Heart right ventricle (tissue), 16 donors: ENCODE data around the gene BPHL. TPM values are rescaled to one million over a fixed set of nuclear protein-coding genes. Genes with fewer than 3 reads are reported as not detected.
"Not testable (repeated sequence)": the region's sequence is repeated elsewhere in the genome, so short reads cannot be mapped to it uniquely, and the experiment has no call there.

Source experiments
- ATAC-seq, 8 donors: fragments of 200-7000 bp; cut with Tn5 transposase; one replicate each; pipeline ENCODE4 v1.9.1; 2020; ENCODE audit warnings: mild to moderate bottlenecking in 8 of 8, moderate library complexity in 8 of 8, moderate number of reproducible peaks in 1 of 8
- DNase-seq, 2 donors: peaks; one replicate each; pipeline ENCODE4 v3.0.0-alpha.2; 2020
- H3K27ac ChIP-seq, 10 donors: fragments of 200-600 bp; sonication (generic) in 2 of 10; one replicate each; pipeline versions ENCODE4 v1.5.0 to v1.8.0; 2020 to 2022; ENCODE audit warnings: mild to moderate bottlenecking in 3 of 10
- H3K27me3 ChIP-seq, 7 donors: fragments of 200-600 bp; one replicate each; pipeline ENCODE4 v1.8.0; 2021 to 2022; ENCODE audit warnings: mild to moderate bottlenecking in 2 of 7
- H3K36me3 ChIP-seq, 9 donors: fragments of 200-600 bp; sonication (generic) in 1 of 9; one replicate each; pipeline versions ENCODE4 v1.5.0 to v1.8.0; 2020 to 2022; ENCODE audit warnings: mild to moderate bottlenecking in 2 of 9
- H3K4me1 ChIP-seq, 9 donors: fragments of 200-600 bp; sonication (generic) in 1 of 9; one replicate each; pipeline versions ENCODE4 v1.5.0 to v1.8.0; 2020 to 2022; ENCODE audit warnings: mild to moderate bottlenecking in 4 of 9
- H3K4me3 ChIP-seq, 10 donors: fragments of 200-600 bp; sonication (generic) in 2 of 10; one replicate each; pipeline versions ENCODE4 v1.5.0 to v1.8.0; 2020 to 2022; ENCODE audit warnings: mild to moderate bottlenecking in 7 of 10, moderate library complexity in 2 of 10
- H3K9me3 ChIP-seq, 11 donors: fragments of 200-600 bp in 10 of 11; sonication (generic) in 2 of 11; one replicate each; pipeline versions ENCODE4 v1.5.0 to v1.8.0; 2013 to 2022; ENCODE audit warnings: mild to moderate bottlenecking in 2 of 11, control low read depth in 1 of 11, moderate library complexity in 1 of 11
- WGBS, 2 donors: extraction: QIAGEN DNeasy Blood & Tissue Kit; methylation state at CpG; one replicate each; pipeline ENCODE4 v1.1.7; 2013; ENCODE audit warnings: inconsistent platforms in 1 of 2; 5-methylcytosine and 5-hydroxymethylcytosine counted together
- intact Hi-C, 10 donors: fragments of 100-400 bp; cut with DNase I; formaldehyde crosslinking; loops; one replicate each; pipeline versions ENCODE4 v1.11.1 to v1.14.2; 2022
- polyA plus RNA-seq, 2 donors: library from polyadenylated mRNA; stranded (reverse); fragments of 200-250 nt; gene quantifications; one replicate each; pipeline ENCODE4 v1.2.3, GENCODE V29; 2013
- total RNA-seq, 10 donors: library from RNA; stranded (reverse); fragmentation: NEBNext Ultra II Directional in 3 of 10; extraction: Animal tissue kit (Norgen Biotek cat#: 25700) in 3 of 10; gene quantifications; one replicate each; pipeline versions ENCODE4 v1.2.1 to v1.2.4, GENCODE V29; 2021 to 2023
- TF ChIP-seq, protein P1 (sequence below), 9 donors: fragments of 200-600 bp; sonication (generic) in 2 of 9; IDR thresholded peaks; one replicate each; pipeline versions ENCODE4 v1.5.0 to v1.8.0; 2021 to 2022; ENCODE audit warnings: antibody characterized with exemption in 9 of 9, mild to moderate bottlenecking in 5 of 9, moderate library complexity in 1 of 9
- donor health status: Arrhythmogenic right ventricular cardiomyopathy.
- donor health status: ischemic (EF 13 %, LVEDD 7.1; RV severe dilation, severe dysfunction).
- donor health status: healthy with polysubstance abuse.
- donor health status: DM: no; HTN: yes; CAD: no.
- donor health status: DM: no; HTN: no; CAD: no.
- donor health status: ischemic (EF 25% LVEDD 6.9; RV normal size, moderate dysfunction).
- donor health status: ischemic (EF 25% LVEDD 5.7; RV mildly dilated, moderate dysfunction).
- donor health status: healthy.
- donor health status: DM: yes; HTN: yes; CAD: no.
- donor health status: Ischemic cardiomyopathy.
- donor health status: ischemic (EF 35%, LVEDD 5.7; RV mildly dilated, moderate dysfunction).
- donor health status: nonischemic (EF 11% LVEDD 7.7; RV severe dilation, severe dysfunction).
- donor health status: DM: yes; HTN: yes; CAD: no.
- donor health status: PGD.
- donor health status: ischemic (EF 29% LVEDD 5.4; RV normal size, mild dysfunction).
- donor health status: nonischemic (EF 23%, LVEDD 6.1; RV moderate dilation, normal function).

Gene BPHL
- total and polyA plus RNA-seq, 12 donors = 5.3 to 44.4 (median 21.0) TPM

DNA sequence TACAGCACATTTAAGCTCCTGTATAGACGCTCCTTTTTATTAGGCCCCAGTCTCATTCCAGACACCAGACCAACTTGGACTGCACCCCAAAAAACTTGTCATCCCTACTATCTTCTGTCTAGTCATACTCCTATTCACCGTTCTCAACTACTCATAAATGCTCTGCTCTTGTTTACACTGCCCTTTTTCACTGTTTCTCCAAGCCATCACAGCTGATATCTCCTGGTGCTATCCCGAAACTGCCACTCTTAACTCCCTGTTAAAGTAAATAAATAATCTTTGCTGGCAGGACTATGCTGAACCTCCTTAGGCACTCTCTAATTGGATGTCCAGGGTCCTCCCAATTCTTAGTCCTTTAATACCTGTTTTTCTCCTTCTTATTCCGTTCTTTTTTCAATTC, 54.3 kb downstream of the BPHL start:
- ATAC-seq, H3K36me3 ChIP-seq, H3K27ac ChIP-seq, H3K9me3 ChIP-seq, intact Hi-C loops, DNase-seq, H3K4me3 ChIP-seq, H3K4me1 ChIP-seq, H3K27me3 ChIP-seq: not testable (repeated sequence)
- 93 to 95% methylated on average over 4 of the region's 4 CpGs for WGBS, 2 donors

DNA sequence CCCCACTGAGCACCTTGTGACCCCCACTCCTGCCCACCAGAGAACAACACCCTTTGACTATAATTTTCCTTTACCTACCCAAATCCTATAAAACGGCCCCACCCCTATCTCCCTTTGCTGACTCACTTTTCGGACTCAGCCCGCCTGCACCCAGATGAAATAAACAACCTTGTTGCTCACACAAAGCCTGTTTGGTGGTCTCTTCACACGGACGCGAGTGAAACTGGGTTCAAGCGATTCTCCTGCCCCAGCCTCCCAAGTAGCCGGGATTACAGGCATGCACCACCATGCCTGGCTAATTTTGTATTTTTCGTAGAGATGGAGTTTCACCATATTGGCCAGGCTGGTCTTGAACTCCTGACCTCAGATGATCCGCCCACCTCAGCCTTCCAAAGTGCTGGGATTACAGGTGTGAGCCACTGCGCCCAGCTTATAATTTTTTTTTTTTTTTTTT, 55.2 kb downstream of the BPHL start:
- H3K4me3 ChIP-seq, H3K9me3 ChIP-seq, H3K27ac ChIP-seq, DNase-seq, ATAC-seq, H3K4me1 ChIP-seq, H3K36me3 ChIP-seq, H3K27me3 ChIP-seq, intact Hi-C loops: not testable (repeated sequence)
- WGBS, 2 donors = 97% methylated on average over 11 of the region's 11 CpGs

DNA sequence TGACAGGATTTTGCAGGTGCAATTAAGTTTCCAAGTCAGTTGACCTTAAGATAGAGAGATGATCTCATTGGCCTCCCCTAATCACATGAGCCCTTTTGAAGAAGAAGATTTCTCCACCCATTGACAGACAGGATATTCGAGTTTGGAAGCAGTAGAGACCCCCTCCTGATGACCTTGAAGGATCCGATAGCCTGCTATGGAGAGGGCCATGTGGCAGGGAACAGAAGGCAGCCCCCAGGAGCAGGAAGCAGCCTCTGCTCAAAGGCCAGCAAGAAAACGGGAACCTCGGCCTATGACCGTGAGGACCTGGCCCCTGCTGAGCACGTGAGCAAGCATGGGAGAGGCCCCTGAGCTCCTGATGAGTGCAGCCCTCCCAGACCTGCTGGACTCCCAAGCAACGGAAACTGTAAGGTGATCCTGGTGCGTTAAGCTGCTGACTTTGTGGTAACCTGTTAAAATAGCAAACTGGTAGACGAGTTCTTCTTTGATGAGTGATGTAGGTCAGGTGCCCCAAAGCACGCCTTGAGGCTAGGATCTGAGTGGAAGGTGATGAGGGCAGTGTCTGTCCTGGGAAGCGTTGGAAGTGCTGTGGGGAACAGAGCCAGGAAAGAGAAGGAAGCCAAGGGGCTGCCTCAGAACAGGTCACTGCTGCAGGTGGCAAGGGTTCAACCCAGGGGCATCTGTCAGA, 57.3 kb downstream of the BPHL start:
- H3K27me3 ChIP-seq = peaks cover 0 to 4% (median 0%) of the 10 kb centered on the region in 7 donors
- H3K4me3 ChIP-seq = no peak overlapping the region
- TF ChIP-seq, protein P1, sequence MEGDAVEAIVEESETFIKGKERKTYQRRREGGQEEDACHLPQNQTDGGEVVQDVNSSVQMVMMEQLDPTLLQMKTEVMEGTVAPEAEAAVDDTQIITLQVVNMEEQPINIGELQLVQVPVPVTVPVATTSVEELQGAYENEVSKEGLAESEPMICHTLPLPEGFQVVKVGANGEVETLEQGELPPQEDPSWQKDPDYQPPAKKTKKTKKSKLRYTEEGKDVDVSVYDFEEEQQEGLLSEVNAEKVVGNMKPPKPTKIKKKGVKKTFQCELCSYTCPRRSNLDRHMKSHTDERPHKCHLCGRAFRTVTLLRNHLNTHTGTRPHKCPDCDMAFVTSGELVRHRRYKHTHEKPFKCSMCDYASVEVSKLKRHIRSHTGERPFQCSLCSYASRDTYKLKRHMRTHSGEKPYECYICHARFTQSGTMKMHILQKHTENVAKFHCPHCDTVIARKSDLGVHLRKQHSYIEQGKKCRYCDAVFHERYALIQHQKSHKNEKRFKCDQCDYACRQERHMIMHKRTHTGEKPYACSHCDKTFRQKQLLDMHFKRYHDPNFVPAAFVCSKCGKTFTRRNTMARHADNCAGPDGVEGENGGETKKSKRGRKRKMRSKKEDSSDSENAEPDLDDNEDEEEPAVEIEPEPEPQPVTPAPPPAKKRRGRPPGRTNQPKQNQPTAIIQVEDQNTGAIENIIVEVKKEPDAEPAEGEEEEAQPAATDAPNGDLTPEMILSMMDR (IDR thresholded peaks at IDR 0.05) = no peak
- intact Hi-C loops = loop anchor here in 1 of 10 donors (5.0 kb wide), 1 partner anchor 261 kb away; no protein-coding TSS in a partner anchor
- H3K9me3 ChIP-seq = no peaks in the 10 kb centered on the region
- no peak overlapping the region for H3K27ac ChIP-seq
- H3K36me3 ChIP-seq = no peaks in the 10 kb centered on the region
- no peaks in the 10 kb centered on the region for H3K4me1 ChIP-seq
- DNase-seq (no peak), ATAC-seq (no peak)
- 76 to 80% methylated on average over 11 of the region's 11 CpGs for WGBS, 2 donors

DNA sequence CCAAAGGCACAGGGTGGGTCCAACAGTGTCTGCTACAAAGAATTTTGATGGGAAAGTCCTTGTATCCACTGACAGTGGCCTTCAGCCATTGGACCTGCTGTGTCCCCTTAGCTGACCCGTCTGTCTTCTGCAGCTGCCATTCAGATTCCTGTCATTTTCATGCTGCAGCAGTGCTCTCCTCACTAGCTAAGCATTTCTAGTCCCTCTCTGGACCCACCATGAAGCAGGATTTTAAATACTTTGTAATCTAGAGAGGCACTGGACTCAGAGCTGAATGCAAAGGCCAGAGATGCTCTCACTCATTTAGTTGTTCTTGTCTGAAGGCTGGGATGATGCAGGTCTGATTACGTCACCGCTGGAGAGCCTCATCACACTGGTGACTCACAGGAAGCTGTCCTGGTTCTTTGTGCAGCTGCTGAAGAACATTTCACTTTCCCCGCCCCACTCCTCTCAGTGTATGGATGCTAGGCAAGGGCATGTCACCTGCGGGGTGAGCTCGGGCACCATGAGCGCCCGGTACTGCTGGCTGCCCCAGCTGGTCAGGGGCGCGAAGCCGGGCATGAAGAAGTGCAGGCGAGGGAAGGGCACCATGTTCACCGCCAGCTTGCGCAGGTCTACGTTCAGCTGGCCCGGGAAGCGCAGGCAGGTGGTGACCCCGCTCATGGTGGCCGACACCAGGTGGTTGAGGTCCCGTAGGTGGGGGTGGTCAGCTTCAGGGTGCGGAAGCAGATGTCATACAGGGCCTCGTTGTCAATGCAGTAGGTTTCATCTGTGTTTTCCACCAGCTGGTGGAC, 58.2 kb downstream of the BPHL start:
- peak in 6 of 8 donors; percentile 46 to 87 (median 63) for ATAC-seq
- WGBS, 2 donors = 86 to 88% methylated on average over 21 to 22 of the region's 22 CpGs
- intact Hi-C loops = loop anchor here in 1 of 10 donors (5.0 kb wide), 1 partner anchor 261 kb away; no protein-coding TSS in a partner anchor
- H3K27ac ChIP-seq = no peak overlapping the region
- H3K9me3 ChIP-seq = no peaks in the 10 kb centered on the region
- H3K4me3 ChIP-seq = no peak overlapping the region
- no peaks in the 10 kb centered on the region for H3K4me1 ChIP-seq
- no peaks in the 10 kb centered on the region for H3K36me3 ChIP-seq
- no peak for DNase-seq
- H3K27me3 ChIP-seq = peaks cover 0 to 4% (median 0%) of the 10 kb centered on the region in 7 donors
- TF ChIP-seq, protein P1 (IDR thresholded peaks at IDR 0.05) = no peak

DNA sequence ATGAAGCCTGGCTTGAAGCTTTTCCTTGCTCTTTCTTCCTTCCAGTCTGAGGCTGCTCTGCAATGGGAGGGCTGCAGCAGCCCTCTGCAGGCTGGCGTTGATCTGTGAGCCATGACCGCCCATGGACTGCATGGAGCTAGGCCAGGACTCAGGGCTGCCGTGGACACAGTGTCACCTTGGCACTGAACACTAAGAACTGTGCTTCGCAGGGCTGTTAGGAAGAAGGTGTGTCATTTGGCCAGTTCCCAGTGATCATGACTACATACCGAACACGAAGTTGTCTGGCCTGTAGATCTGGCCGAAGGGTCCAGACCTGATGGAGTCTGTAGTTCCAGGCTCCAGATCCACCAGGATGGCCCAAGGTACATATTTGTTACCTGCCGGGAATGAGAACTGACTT, 60.2 kb downstream of the BPHL start:
- H3K4me3 ChIP-seq, H3K9me3 ChIP-seq, H3K27me3 ChIP-seq, H3K4me1 ChIP-seq, DNase-seq, H3K27ac ChIP-seq, H3K36me3 ChIP-seq: not testable (repeated sequence)
- ATAC-seq = peak in 5 of 8 donors; percentile 42 to 84 (median 74)
- WGBS, 2 donors = 53 to 72% methylated on average over 8 of the region's 8 CpGs
- intact Hi-C loops = loop anchor here in 1 of 10 donors (5.0 kb wide), 1 partner anchor 259 kb away; no protein-coding TSS in a partner anchor

- peak in 3 of 8 donors; percentile 39 to 44 (median 42) for ATAC-seq
- not testable (repeated sequence) for H3K9me3 ChIP-seq, H3K27ac ChIP-seq, H3K36me3 ChIP-seq, H3K4me1 ChIP-seq, H3K27me3 ChIP-seq, DNase-seq
- H3K4me3 ChIP-seq = peak overlapping the region in 2 of 10 donors; percentile 17 to 27
- WGBS, 2 donors = 56 to 60% methylated on average over 3 to 5 of the region's 8 CpGs
- intact Hi-C loops = loop anchor here in 1 of 10 donors (5.0 kb wide), 1 partner anchor 257 kb away; no protein-coding TSS in a partner anchor
Measured at GRCh38 chr6:3179945-3180344, 61.4 kb downstream of the BPHL start.
